A549 (cell line): Measurements from ENCODE around the gene HMGN3.

Source experiments
- MAZ ChIP-seq: fragments of 150-350 bp; IDR thresholded peaks from 2 replicates; pipeline ENCODE4 v1.6.1; 2014; ENCODE audit warnings: antibody characterized with exemption, low read depth, low read length, borderline replicate concordance
- TF ChIP-seq, protein P1 (sequence below): fragments of >200 bp; sonication (Bioruptor Twin); formaldehyde crosslinking; IDR thresholded peaks from 3 replicates; pipeline ENCODE4 v1.5.1; 2016

DNA sequence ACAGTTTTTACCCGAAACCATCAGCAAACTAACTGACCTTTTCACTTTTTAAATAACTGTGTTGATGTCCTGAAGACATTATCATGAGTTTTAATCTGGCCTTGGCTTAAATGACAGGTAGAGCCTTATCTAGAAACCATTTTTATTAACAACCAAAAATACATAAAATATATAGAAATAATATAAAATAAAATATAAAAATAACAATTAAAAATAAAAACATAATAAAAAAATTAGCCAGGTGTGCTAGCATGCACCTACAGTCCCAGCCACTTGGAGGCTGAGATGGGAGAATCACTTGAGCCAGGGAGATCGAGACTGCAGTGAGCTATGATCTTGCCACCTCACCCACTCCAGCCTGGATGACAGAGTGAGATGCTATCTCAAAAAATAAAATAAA is 21.6 kb downstream of the HMGN3 start:
- TF ChIP-seq, protein P1, sequence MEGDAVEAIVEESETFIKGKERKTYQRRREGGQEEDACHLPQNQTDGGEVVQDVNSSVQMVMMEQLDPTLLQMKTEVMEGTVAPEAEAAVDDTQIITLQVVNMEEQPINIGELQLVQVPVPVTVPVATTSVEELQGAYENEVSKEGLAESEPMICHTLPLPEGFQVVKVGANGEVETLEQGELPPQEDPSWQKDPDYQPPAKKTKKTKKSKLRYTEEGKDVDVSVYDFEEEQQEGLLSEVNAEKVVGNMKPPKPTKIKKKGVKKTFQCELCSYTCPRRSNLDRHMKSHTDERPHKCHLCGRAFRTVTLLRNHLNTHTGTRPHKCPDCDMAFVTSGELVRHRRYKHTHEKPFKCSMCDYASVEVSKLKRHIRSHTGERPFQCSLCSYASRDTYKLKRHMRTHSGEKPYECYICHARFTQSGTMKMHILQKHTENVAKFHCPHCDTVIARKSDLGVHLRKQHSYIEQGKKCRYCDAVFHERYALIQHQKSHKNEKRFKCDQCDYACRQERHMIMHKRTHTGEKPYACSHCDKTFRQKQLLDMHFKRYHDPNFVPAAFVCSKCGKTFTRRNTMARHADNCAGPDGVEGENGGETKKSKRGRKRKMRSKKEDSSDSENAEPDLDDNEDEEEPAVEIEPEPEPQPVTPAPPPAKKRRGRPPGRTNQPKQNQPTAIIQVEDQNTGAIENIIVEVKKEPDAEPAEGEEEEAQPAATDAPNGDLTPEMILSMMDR, result no peak
- no peak for TF ChIP-seq MAZ
